ENCODE measurements around the gene CLASP1. TPM values are rescaled to one million over a fixed set of nuclear protein-coding genes. Genes with fewer than 3 reads are reported as not detected.
"Not testable (repeated sequence)": the region's sequence is repeated elsewhere in the genome, so short reads cannot be mapped to it uniquely, and the experiment has no call there.

Gene CLASP1
- 50.7 TPM for total RNA-seq
- 10 to 100 TPM; 40.3 to 67.9 (median 52.8) TPM for polyA plus RNA-seq (ENCODE audit: insufficient read depth in 1 of 8, insufficient read length in 8 of 8, low replicate concordance in 1 of 8)
- long read RNA-seq, donor 1: 0 reads
- long read RNA-seq, donor 2: 0 reads
- long read RNA-seq, donor 3, partial matches to known transcripts: 13 of 13 reads
- long read RNA-seq, donor 3, other reads (novel, unspliced or antisense): 0 of 13 reads
- long read RNA-seq, donor 4: 0 reads
- long read RNA-seq, donor 5, partial matches to known transcripts: 27 of 27 reads
- long read RNA-seq, donor 5, other reads (novel, unspliced or antisense): 0 of 27 reads
- long read RNA-seq, donor 6: 0 reads
- long read RNA-seq, donor 7, partial matches to known transcripts: 7 of 8 reads
- long read RNA-seq, donor 7, other reads (novel, unspliced or antisense): 0 of 8 reads
- long read RNA-seq, donor 8: 0 reads
- long read RNA-seq, donor 9, partial matches to known transcripts: 6 of 6 reads
- long read RNA-seq, donor 9, other reads (novel, unspliced or antisense): 0 of 6 reads
- long read RNA-seq, donor 10, partial matches to known transcripts: 23 of 23 reads
- long read RNA-seq, donor 10, other reads (novel, unspliced or antisense): 0 of 23 reads
- long read RNA-seq, donor 11, partial matches to known transcripts: 0 of 1 reads
- long read RNA-seq, donor 11, other reads (novel, unspliced or antisense): 0 of 1 reads

DNA sequence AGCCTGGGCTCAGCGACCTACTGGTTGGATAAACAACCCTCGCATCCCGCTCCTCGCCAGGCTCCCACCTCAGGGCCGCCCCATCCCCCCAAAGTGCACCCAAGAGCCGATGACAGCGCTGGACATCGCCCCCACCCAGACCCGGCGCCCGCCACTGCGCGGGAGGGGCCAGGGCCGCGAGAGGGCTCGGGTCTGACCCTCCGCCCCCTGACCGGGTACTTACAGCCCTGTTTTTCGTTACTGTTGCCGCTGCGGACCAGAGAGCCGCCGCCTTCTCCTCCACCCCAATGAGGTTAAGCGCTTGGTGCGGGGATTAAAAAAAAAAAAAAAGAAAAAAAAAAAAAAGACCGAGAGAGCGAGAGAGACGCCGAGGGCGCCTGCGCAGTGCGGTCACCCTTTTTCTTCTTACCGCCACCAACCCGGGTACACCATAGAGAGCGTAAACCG lies at the start of gene CLASP1:
TSS of gene CLASP1 (minus strand) at position 314 of the 447 bp plus-strand sequence. CDS start 43,567 bp downstream, outside the sequence.
- peaks cover 8% of the 10 kb centered on the region for H3K4me1 ChIP-seq (ENCODE audit: control insufficient read depth, insufficient read depth, low read length)
- WGBS (ENCODE audit: insufficient coverage): under 1% methylated on average over 25 of the region's 36 CpGs
- H3K9me3 ChIP-seq (replicated peaks; ENCODE audit: control insufficient read depth, low read depth, low read length): no peaks in the 10 kb centered on the region
- H3K27ac ChIP-seq (ENCODE audit: low read length): peak within 1 kb of the TSS; percentile 100
- DNase-seq: no peak
- H3K27me3 ChIP-seq (ENCODE audit: control insufficient read depth, insufficient read depth, low read length): no peaks in the 10 kb centered on the region
- no peaks in the 10 kb centered on the region for H3K36me3 ChIP-seq (ENCODE audit: control insufficient read depth, insufficient read depth, low read length)
- H3K4me3 ChIP-seq (ENCODE audit: low read length): peak within 1 kb of the TSS; percentile 98

DNA sequence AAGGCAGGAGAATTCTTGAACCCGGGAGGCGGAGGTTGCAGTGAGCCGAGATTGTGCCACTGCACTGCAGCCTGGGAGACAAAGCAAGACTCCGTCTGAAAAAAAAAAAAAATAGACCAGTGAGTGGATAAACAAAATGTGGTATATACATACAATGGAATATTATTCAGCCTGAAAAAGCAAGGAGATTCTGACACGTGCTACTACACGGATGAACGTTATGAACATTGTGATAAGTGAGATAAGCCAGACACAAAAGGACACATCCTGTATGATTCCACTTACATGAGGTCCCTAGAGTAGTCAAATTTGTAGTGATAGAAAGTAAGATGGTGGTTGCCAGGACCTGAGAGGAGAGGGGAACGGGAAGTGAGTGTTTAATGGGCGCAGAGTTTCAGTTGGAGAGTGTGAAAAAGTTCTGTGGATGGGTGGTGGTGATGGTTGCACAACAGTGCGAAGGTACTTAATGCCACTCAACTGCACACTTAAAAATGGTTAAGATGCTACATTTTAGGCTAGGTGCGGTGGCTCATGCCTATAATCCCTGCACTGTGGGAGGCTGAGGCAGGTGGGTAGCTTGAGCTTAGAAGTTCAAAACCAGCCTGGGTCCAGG lies 49.2 kb upstream of the CLASP1 start:
- H3K27ac ChIP-seq (ENCODE audit: low read length): no peak overlapping the region
- no peaks in the 10 kb centered on the region for H3K9me3 ChIP-seq (replicated peaks; ENCODE audit: control insufficient read depth, low read depth, low read length)

DNA sequence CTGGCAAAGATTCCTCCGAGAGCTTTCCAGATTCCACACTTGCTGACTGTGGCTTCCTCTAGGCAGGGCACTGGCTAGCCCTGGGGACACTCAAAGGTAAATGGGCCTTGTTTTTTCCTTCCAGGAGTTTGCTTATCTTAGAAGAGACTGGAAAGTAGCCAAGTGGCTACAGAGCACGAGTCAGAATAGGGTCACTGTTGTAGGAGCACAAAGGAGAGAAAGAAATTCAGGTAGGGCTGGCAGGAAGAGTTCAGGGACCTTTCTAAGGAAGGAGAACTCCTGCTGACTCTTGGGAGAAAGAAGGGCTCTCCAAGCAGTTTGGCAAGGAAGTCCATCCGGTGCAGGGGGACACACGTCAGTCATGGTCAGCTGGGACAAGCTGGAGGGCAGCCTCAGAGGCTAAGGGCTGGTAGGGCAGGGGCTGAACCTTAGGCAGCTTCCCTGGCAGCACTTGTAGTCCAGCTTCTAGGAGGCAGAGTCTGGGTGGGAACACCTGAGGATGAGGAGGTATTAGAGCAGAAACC lies 47.9 kb upstream of the CLASP1 start:
- Histone ChIP-seq H3K27me3 (ENCODE audit: control insufficient read depth, insufficient read depth, low read length) (no peaks in the 10 kb centered on the region), H3K4me1 (ENCODE audit: control insufficient read depth, insufficient read depth, low read length) (peaks cover 21% of the 10 kb centered on the region), H3K4me3 (ENCODE audit: low read length) (no peak overlapping the region), H3K27ac (ENCODE audit: low read length) (peak overlapping the region; percentile 7), H3K9me3 (replicated peaks; ENCODE audit: control insufficient read depth, low read depth, low read length) (no peaks in the 10 kb centered on the region), H3K36me3 (ENCODE audit: control insufficient read depth, insufficient read depth, low read length) (no peaks in the 10 kb centered on the region)
- peak; percentile 13 for DNase-seq
- WGBS (ENCODE audit: insufficient coverage): 34% methylated on average over 3 of the region's 4 CpGs

More for the DNA sequence above, 49.2 kb upstream of the CLASP1 start:
- Histone ChIP-seq H3K27me3 (ENCODE audit: control insufficient read depth, insufficient read depth, low read length) (no peaks in the 10 kb centered on the region), H3K36me3 (ENCODE audit: control insufficient read depth, insufficient read depth, low read length) (no peaks in the 10 kb centered on the region), H3K4me3 (ENCODE audit: low read length) (no peak overlapping the region), H3K4me1 (ENCODE audit: control insufficient read depth, insufficient read depth, low read length) (peaks cover 21% of the 10 kb centered on the region)
- WGBS (ENCODE audit: insufficient coverage): 91% methylated on average over 5 of the region's 11 CpGs
- DNase-seq: no peak

- H3K4me1 ChIP-seq (ENCODE audit: control insufficient read depth, insufficient read depth, low read length): peaks cover 21% of the 10 kb centered on the region
- H3K36me3 ChIP-seq (ENCODE audit: control insufficient read depth, insufficient read depth, low read length): no peaks in the 10 kb centered on the region
- no peaks in the 10 kb centered on the region for H3K27me3 ChIP-seq (ENCODE audit: control insufficient read depth, insufficient read depth, low read length)
- DNase-seq: no peak
- H3K9me3 ChIP-seq (replicated peaks; ENCODE audit: control insufficient read depth, low read depth, low read length): no peaks in the 10 kb centered on the region
- H3K4me3 ChIP-seq (ENCODE audit: low read length): no peak overlapping the region
- 64% methylated on average over 7 of the region's 7 CpGs for WGBS (ENCODE audit: insufficient coverage)
- H3K27ac ChIP-seq (ENCODE audit: low read length): peak overlapping the region; percentile 7
Measured at GRCh38 chr2:121696410-121696930, 47.2 kb upstream of the CLASP1 start.

DNA sequence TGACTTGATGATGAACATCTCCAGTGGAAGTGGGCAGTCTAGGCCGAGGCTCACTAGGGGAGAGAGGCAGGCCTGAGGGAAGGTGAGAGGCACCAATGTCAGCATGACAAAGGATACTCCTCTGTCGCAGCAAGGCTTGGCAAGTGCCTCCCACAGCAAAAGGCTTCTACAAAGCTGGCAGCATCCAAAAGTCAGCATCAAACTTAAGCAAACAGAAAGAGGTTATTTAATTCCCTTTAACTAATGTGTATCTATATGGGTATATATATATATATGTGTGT lies 45.8 kb upstream of the CLASP1 start:
- no peak for DNase-seq
- Histone ChIP-seq H3K27ac (ENCODE audit: low read length) (no peak overlapping the region), H3K27me3 (ENCODE audit: control insufficient read depth, insufficient read depth, low read length) (no peaks in the 10 kb centered on the region), H3K4me1 (ENCODE audit: control insufficient read depth, insufficient read depth, low read length) (peaks cover 18% of the 10 kb centered on the region), H3K4me3 (ENCODE audit: low read length) (no peak overlapping the region), H3K36me3 (ENCODE audit: control insufficient read depth, insufficient read depth, low read length) (no peaks in the 10 kb centered on the region), H3K9me3 (replicated peaks; ENCODE audit: control insufficient read depth, low read depth, low read length) (no peaks in the 10 kb centered on the region)
- WGBS (ENCODE audit: insufficient coverage): no CpG with 5 or more reads among the region's 2 CpGs

GRCh38 chr2:121694398-121695170 lies 45.3 kb upstream of the CLASP1 start:
- H3K27me3 ChIP-seq (ENCODE audit: control insufficient read depth, insufficient read depth, low read length): no peaks in the 10 kb centered on the region
- H3K9me3 ChIP-seq (replicated peaks; ENCODE audit: control insufficient read depth, low read depth, low read length): no peaks in the 10 kb centered on the region
- no peaks in the 10 kb centered on the region for H3K36me3 ChIP-seq (ENCODE audit: control insufficient read depth, insufficient read depth, low read length)
- H3K27ac ChIP-seq (ENCODE audit: low read length): no peak overlapping the region
- 86% methylated on average over 2 of the region's 6 CpGs for WGBS (ENCODE audit: insufficient coverage)
- H3K4me1 ChIP-seq (ENCODE audit: control insufficient read depth, insufficient read depth, low read length): peaks cover 16% of the 10 kb centered on the region
- DNase-seq: no peak
- H3K4me3 ChIP-seq (ENCODE audit: low read length): no peak overlapping the region

- not testable (repeated sequence) for H3K4me1 ChIP-seq (ENCODE audit: control insufficient read depth, insufficient read depth, low read length); H3K9me3 ChIP-seq (replicated peaks; ENCODE audit: control insufficient read depth, low read depth, low read length); H3K27me3 ChIP-seq (ENCODE audit: control insufficient read depth, insufficient read depth, low read length); DNase-seq; H3K4me3 ChIP-seq (ENCODE audit: low read length); H3K36me3 ChIP-seq (ENCODE audit: control insufficient read depth, insufficient read depth, low read length); H3K27ac ChIP-seq (ENCODE audit: low read length)
- WGBS (ENCODE audit: insufficient coverage): 100% methylated on average over 2 of the region's 3 CpGs
Measured at GRCh38 chr2:121690572-121690971, 41.3 kb upstream of the CLASP1 start.

DNA sequence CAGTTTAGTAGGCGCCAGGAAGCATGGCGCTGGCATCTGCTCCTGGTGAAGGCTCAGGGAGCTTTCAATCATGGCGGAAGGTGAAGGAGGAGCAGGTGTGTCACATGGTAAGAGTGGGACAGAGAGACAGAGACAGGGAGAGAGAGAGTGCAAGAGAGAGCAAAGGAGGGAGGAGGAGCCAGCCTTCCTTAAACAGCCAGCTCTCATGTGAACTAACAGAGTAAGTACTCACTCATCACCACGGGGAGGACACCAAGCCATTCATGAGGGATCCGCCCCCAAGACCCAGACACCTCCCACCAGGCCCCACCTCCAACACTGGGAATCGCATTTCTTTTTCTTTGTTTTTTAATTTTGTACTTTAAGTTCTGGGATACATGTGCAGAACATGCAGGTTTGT lies 40.8 kb upstream of the CLASP1 start:
- H3K4me3 ChIP-seq (ENCODE audit: low read length): no peak overlapping the region
- peaks cover 6% of the 10 kb centered on the region for H3K4me1 ChIP-seq (ENCODE audit: control insufficient read depth, insufficient read depth, low read length)
- no peaks in the 10 kb centered on the region for H3K9me3 ChIP-seq (replicated peaks; ENCODE audit: control insufficient read depth, low read depth, low read length)
- H3K27me3 ChIP-seq (ENCODE audit: control insufficient read depth, insufficient read depth, low read length): no peaks in the 10 kb centered on the region
- no peaks in the 10 kb centered on the region for H3K36me3 ChIP-seq (ENCODE audit: control insufficient read depth, insufficient read depth, low read length)
- peak overlapping the region; percentile 15 for H3K27ac ChIP-seq (ENCODE audit: low read length)
- no peak for DNase-seq
- 95% methylated on average over 3 of the region's 6 CpGs for WGBS (ENCODE audit: insufficient coverage)

DNA sequence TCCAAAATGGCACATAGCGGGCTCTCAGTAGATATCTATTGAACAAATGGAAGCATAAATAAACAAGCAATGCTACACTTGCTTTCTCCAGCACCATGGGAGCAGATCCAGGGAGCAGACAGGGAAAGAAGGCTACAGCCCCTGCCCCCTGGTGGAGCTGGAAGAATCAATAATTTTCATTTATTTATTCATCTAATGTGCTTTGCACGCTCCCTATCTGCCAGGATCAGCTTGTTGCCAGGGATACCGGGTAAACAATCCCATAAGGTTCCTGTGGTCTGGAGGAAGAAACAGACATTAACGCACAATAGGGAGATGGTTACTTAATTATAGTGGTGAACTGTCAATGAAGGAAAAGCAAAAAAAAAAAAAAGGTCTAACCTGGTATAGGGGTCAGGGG lies 40.1 kb upstream of the CLASP1 start:
- Histone ChIP-seq H3K27ac (ENCODE audit: low read length) (no peak overlapping the region), H3K9me3 (replicated peaks; ENCODE audit: control insufficient read depth, low read depth, low read length) (no peaks in the 10 kb centered on the region), H3K4me3 (ENCODE audit: low read length) (no peak overlapping the region), H3K4me1 (ENCODE audit: control insufficient read depth, insufficient read depth, low read length) (peaks cover 6% of the 10 kb centered on the region), H3K36me3 (ENCODE audit: control insufficient read depth, insufficient read depth, low read length) (no peaks in the 10 kb centered on the region), H3K27me3 (ENCODE audit: control insufficient read depth, insufficient read depth, low read length) (no peaks in the 10 kb centered on the region)
- WGBS (ENCODE audit: insufficient coverage): 48% methylated on average over 2 of the region's 4 CpGs
- DNase-seq: peak; percentile 89

Data from muscle of leg (tissue), 16 donors.